A549 (cell line): ENCODE measurements around the gene RGS10. TPM values are rescaled to one million over a fixed set of nuclear protein-coding genes. Genes with fewer than 3 reads are reported as not detected.

Source experiments
- ATAC-seq, 2 experiments: fragments of 200-7000 bp in 1 of 2; fragments of >200 bp in 1 of 2; cut with Nextera tagmentation in 1 of 2; cut with Tn5 transposase in 1 of 2; 3 replicates each; pipeline versions ENCODE4 v1.8.0 to v1.9.1; 2018 to 2020; ENCODE audit warnings: mild to moderate bottlenecking in 1 of 2, moderate library complexity in 1 of 2
- CTCF ChIA-PET: fragments of 300-600 bp; sonication (Branson Sonifier 250); formaldehyde crosslinking; extraction: SDS; loops from one replicate; lab custom pipeline; 2021; ENCODE audit warnings: antibody characterized with exemption, inconsistent platforms; lab: Yijun Ruan, JAX
- POLR2A ChIA-PET: fragments of 350-600 bp; formaldehyde crosslinking; extraction: SDS; loops from one replicate; lab custom pipeline; 2021; ENCODE audit warnings: antibody characterized with exemption, inconsistent platforms; lab: Yijun Ruan, JAX
- DNase-seq, 2 experiments: peaks; one replicate each; pipeline versions ENCODE4 v3.0.0 to v3.0.0-alpha.2; 2011 to 2016; ENCODE audit warnings: low read depth in 1 of 2, low spot score in 1 of 2
- FAIRE-seq: peaks from 2 replicates; lab custom pipeline; 2011; peaks lifted over from hg19 to GRCh38; lab: Jason Lieb, UNC
- H3K27ac ChIP-seq, 2 experiments: fragments of >200 bp; sonication (Bioruptor Twin); formaldehyde crosslinking; 3 replicates each; pipeline ENCODE4 v1.5.1; 2016 to 2017
- H3K4me1 ChIP-seq: fragments of >200 bp; sonication (Bioruptor Twin); formaldehyde crosslinking; 3 replicates; pipeline ENCODE4 v1.6.1; 2016
- H3K4me2 ChIP-seq: fragments of >200 bp; sonication (Bioruptor Twin); formaldehyde crosslinking; 3 replicates; pipeline ENCODE4 v1.6.1; 2016
- H3K4me3 ChIP-seq: fragments of >200 bp; sonication (Bioruptor Twin); formaldehyde crosslinking; 3 replicates; pipeline ENCODE4 v1.5.1; 2016
- H3K9me3 ChIP-seq: fragments of >200 bp; sonication (Bioruptor Twin); formaldehyde crosslinking; 3 replicates; pipeline ENCODE4 v1.6.1; 2016
- BHLHE40 ChIP-seq: IDR thresholded peaks from 2 replicates; pipeline ENCODE4 v1.6.1; 2012; ENCODE audit warnings: low read depth, low read length, inconsistent platforms
- CHD2 ChIP-seq: fragments of 150-350 bp; IDR thresholded peaks from 2 replicates; pipeline ENCODE4 v1.6.1; 2014; ENCODE audit warnings: low read length; ENCODE audit not compliant: partially characterized antibody
- FOSL2 ChIP-seq, 2 experiments: fragments of 450-650 bp in 1 of 2; fragments of >200 bp in 1 of 2; sonication (Bioruptor Twin) in 1 of 2; formaldehyde crosslinking; IDR thresholded peaks; 2 replicates each; pipeline versions ENCODE4 v1.5.0 to v1.6.1; 2016 to 2020; ENCODE audit warnings: mild to moderate bottlenecking in 1 of 2, moderate library complexity in 1 of 2
- FOXS1 ChIP-seq: fragments of 250-450 bp; sonication (Bioruptor Pico); IDR thresholded peaks from 2 replicates; pipeline ENCODE4 v1.5.0; 2020; ENCODE audit warnings: mild to moderate bottlenecking, moderate library complexity
- GATA3 ChIP-seq: IDR thresholded peaks from 2 replicates; pipeline ENCODE4 v1.6.1; 2012; ENCODE audit warnings: borderline replicate concordance
- HOXB5 ChIP-seq: fragments of 250-450 bp; sonication (Bioruptor Pico); IDR thresholded peaks from 2 replicates; pipeline ENCODE4 v1.5.0; 2020; ENCODE audit warnings: mild to moderate bottlenecking, moderate library complexity
- JUNB ChIP-seq: fragments of >200 bp; sonication (Bioruptor Twin); formaldehyde crosslinking; IDR thresholded peaks from 2 replicates; pipeline ENCODE4 v1.6.1; 2016
- NPAS2 ChIP-seq: fragments of 250-450 bp; sonication (Bioruptor Pico); IDR thresholded peaks from 2 replicates; pipeline ENCODE4 v1.8.0; 2022; ENCODE audit warnings: mild to moderate bottlenecking, moderate library complexity, borderline replicate concordance
- POLR2AphosphoS2 ChIP-seq: conservative IDR thresholded peaks from 2 replicates; pipeline ENCODE4 v1.6.1; 2012; ENCODE audit warnings: low read length, improper control_type of control experiment, inconsistent platforms
- RARB ChIP-seq: fragments of 250-450 bp; sonication (Bioruptor Pico); IDR thresholded peaks from 2 replicates; pipeline ENCODE4 v1.8.0; 2021; ENCODE audit warnings: mild to moderate bottlenecking, moderate library complexity
- SMC3 ChIP-seq: fragments of >200 bp; sonication (Bioruptor Twin); formaldehyde crosslinking; IDR thresholded peaks from 3 replicates; pipeline ENCODE4 v1.6.1; 2018; ENCODE audit warnings: inconsistent platforms
- TP53 ChIP-seq: fragments of 250-450 bp; sonication (Bioruptor Pico); IDR thresholded peaks from 2 replicates; pipeline ENCODE4 v1.5.0; 2021; ENCODE audit warnings: mild to moderate bottlenecking, moderate library complexity
- ZFP36 ChIP-seq: fragments of 450-650 bp; IDR thresholded peaks from 2 replicates; pipeline ENCODE4 v1.6.1; 2014; ENCODE audit warnings: borderline replicate concordance; ENCODE audit not compliant: partially characterized antibody
- ZSCAN20 ChIP-seq: fragments of 250-450 bp; sonication (Bioruptor Pico); IDR thresholded peaks from 2 replicates; pipeline ENCODE4 v1.8.0; 2022; ENCODE audit warnings: mild to moderate bottlenecking, moderate library complexity
- WGBS: methylation state at CpG from one replicate; pipeline ENCODE4 v1.1.6; 2017; ENCODE audit errors: missing lambda C conversion rate; 5-methylcytosine and 5-hydroxymethylcytosine counted together
- polyA plus RNA-seq, 4 experiments: library from polyadenylated mRNA; depleted of rRNA in 3 of 4; stranded (reverse); fragments of >200 nt; fragmentation: RNase III in 1 of 4; extraction: RNeasy Plus Mini Kit Qiagen cat#74134 plus additional on column Dnase treatment in 1 of 4; gene quantifications; 2 replicates in 3 of 4; 3 replicates in 1 of 4; pipeline ENCODE4 v1.2.3, GENCODE V29; 2011 to 2017
- TF ChIP-seq, protein P1 (sequence below): fragments of >200 bp; sonication (Bioruptor Twin); formaldehyde crosslinking; IDR thresholded peaks from 3 replicates; pipeline ENCODE4 v1.6.1; 2016
- TF ChIP-seq, protein P2 (sequence below): fragments of 450-650 bp; IDR thresholded peaks from 2 replicates; pipeline ENCODE4 v1.6.1; 2014; ENCODE audit warnings: antibody characterized with exemption
- TF ChIP-seq, protein P3 (sequence below): fragments of 200-600 bp; sonication (generic); IDR thresholded peaks from 2 replicates; pipeline ENCODE4 v1.6.1; 2016; ENCODE audit warnings: antibody characterized with exemption, mild to moderate bottlenecking, moderate library complexity
- TF ChIP-seq, protein P4 (sequence below): IDR thresholded peaks from 2 replicates; pipeline ENCODE4 v1.6.1; 2012
- TF ChIP-seq, protein P5 (sequence below): fragments of >200 bp; sonication (Bioruptor Twin); formaldehyde crosslinking; IDR thresholded peaks from 3 replicates; pipeline ENCODE4 v1.5.1; 2016

RGS10 gene
- polyA plus RNA-seq, 2 of the 4 experiments (the other 2 are of a cell fraction): 39.7 to 46.4 TPM

DNA sequence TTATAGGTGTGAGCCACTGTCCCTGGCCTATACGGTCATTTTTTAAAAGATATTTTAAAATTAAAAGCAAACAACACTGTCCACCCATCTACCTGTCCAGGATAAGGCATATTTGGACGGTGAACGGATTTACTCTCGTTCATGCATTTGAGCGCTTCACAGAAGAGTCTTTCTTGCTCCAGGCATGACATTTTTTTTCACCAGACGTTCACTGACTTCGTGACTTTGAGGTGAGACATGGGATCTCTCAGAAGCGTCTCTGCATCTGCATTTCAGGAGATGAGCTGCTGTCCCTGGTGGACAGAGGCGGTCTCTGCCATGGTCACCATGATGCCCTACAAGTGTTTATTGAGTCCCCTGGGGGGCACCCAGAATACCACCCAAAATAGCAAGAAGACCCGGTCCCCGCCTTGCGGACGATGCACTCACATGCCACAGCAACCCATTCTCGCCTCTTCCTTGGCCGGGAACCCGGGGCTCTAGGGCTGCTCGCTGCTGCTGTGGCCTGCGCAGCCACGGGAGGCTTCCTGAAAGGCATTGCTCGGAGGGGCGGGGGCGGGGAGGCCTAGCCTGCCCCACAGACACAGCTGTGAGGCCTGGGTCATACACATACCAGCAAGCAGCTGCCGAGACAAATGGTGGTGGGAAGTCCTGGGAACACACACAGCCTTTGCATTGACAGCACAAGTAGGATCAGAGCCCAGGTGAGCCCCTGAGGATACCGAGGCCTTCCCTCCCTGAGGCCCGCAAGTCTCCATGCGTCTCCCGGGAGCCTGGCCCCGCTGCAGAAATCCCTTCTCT lies 84.4 kb downstream of the RGS10 start:
- H3K4me1 ChIP-seq: no peaks in the 10 kb centered on the region
- no peak for DNase-seq
- TF ChIP-seq ZSCAN20 (CRISPR knock-in tag): no peak
- no peak for TF ChIP-seq POLR2AphosphoS2
- no peak for TF ChIP-seq FOSL2 (IDR thresholded peaks at IDR 0.05)
- no peak for TF ChIP-seq FOSL2 (CRISPR knock-in tag; IDR thresholded peaks at IDR 0.05)
- no peak for TF ChIP-seq ZFP36
- TF ChIP-seq, protein P1, sequence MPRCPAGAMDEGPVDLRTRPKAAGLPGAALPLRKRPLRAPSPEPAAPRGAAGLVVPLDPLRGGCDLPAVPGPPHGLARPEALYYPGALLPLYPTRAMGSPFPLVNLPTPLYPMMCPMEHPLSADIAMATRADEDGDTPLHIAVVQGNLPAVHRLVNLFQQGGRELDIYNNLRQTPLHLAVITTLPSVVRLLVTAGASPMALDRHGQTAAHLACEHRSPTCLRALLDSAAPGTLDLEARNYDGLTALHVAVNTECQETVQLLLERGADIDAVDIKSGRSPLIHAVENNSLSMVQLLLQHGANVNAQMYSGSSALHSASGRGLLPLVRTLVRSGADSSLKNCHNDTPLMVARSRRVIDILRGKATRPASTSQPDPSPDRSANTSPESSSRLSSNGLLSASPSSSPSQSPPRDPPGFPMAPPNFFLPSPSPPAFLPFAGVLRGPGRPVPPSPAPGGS: no peak
- no peak for TF ChIP-seq CHD2
- no peak for TF ChIP-seq NPAS2 (CRISPR knock-in tag)
- TF ChIP-seq, protein P2, sequence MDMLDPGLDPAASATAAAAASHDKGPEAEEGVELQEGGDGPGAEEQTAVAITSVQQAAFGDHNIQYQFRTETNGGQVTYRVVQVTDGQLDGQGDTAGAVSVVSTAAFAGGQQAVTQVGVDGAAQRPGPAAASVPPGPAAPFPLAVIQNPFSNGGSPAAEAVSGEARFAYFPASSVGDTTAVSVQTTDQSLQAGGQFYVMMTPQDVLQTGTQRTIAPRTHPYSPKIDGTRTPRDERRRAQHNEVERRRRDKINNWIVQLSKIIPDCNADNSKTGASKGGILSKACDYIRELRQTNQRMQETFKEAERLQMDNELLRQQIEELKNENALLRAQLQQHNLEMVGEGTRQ: no peak
- TF ChIP-seq GATA3: no peak
- no peak for TF ChIP-seq HOXB5
- TF ChIP-seq RARB (CRISPR knock-in tag): no peak
- TF ChIP-seq, protein P3, sequence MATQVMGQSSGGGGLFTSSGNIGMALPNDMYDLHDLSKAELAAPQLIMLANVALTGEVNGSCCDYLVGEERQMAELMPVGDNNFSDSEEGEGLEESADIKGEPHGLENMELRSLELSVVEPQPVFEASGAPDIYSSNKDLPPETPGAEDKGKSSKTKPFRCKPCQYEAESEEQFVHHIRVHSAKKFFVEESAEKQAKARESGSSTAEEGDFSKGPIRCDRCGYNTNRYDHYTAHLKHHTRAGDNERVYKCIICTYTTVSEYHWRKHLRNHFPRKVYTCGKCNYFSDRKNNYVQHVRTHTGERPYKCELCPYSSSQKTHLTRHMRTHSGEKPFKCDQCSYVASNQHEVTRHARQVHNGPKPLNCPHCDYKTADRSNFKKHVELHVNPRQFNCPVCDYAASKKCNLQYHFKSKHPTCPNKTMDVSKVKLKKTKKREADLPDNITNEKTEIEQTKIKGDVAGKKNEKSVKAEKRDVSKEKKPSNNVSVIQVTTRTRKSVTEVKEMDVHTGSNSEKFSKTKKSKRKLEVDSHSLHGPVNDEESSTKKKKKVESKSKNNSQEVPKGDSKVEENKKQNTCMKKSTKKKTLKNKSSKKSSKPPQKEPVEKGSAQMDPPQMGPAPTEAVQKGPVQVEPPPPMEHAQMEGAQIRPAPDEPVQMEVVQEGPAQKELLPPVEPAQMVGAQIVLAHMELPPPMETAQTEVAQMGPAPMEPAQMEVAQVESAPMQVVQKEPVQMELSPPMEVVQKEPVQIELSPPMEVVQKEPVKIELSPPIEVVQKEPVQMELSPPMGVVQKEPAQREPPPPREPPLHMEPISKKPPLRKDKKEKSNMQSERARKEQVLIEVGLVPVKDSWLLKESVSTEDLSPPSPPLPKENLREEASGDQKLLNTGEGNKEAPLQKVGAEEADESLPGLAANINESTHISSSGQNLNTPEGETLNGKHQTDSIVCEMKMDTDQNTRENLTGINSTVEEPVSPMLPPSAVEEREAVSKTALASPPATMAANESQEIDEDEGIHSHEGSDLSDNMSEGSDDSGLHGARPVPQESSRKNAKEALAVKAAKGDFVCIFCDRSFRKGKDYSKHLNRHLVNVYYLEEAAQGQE: no peak
- no peak for TF ChIP-seq BHLHE40
- TF ChIP-seq TP53: no peak
- no peak for TF ChIP-seq SMC3
- no peak for TF ChIP-seq JUNB
- TF ChIP-seq FOXS1: no peak
- TF ChIP-seq, protein P4, sequence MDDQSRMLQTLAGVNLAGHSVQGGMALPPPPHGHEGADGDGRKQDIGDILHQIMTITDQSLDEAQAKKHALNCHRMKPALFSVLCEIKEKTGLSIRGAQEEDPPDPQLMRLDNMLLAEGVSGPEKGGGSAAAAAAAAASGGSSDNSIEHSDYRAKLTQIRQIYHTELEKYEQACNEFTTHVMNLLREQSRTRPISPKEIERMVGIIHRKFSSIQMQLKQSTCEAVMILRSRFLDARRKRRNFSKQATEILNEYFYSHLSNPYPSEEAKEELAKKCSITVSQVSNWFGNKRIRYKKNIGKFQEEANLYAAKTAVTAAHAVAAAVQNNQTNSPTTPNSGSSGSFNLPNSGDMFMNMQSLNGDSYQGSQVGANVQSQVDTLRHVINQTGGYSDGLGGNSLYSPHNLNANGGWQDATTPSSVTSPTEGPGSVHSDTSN: no peak
- TF ChIP-seq, protein P5, sequence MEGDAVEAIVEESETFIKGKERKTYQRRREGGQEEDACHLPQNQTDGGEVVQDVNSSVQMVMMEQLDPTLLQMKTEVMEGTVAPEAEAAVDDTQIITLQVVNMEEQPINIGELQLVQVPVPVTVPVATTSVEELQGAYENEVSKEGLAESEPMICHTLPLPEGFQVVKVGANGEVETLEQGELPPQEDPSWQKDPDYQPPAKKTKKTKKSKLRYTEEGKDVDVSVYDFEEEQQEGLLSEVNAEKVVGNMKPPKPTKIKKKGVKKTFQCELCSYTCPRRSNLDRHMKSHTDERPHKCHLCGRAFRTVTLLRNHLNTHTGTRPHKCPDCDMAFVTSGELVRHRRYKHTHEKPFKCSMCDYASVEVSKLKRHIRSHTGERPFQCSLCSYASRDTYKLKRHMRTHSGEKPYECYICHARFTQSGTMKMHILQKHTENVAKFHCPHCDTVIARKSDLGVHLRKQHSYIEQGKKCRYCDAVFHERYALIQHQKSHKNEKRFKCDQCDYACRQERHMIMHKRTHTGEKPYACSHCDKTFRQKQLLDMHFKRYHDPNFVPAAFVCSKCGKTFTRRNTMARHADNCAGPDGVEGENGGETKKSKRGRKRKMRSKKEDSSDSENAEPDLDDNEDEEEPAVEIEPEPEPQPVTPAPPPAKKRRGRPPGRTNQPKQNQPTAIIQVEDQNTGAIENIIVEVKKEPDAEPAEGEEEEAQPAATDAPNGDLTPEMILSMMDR: no peak
- FAIRE-seq: no peak
- ChIA-PET POLR2A (no interaction called here), CTCF (interaction anchor here (1.3 to 4.2 kb wide), 4 partner anchors 10 to 251 kb away, joined by 3 to 31 read pairs (median 12); partner anchors contain the start of gene GRK5)
- no peak overlapping the region for H3K27ac ChIP-seq
- no peaks in the 10 kb centered on the region for H3K9me3 ChIP-seq
- no peak overlapping the region for H3K4me2 ChIP-seq
- WGBS: 89% methylated on average over 28 of the region's 28 CpGs
- H3K4me3 ChIP-seq: no peak overlapping the region
- ATAC-seq: no peak
